ENCODE results near the gene PRRX2.

DNA sequence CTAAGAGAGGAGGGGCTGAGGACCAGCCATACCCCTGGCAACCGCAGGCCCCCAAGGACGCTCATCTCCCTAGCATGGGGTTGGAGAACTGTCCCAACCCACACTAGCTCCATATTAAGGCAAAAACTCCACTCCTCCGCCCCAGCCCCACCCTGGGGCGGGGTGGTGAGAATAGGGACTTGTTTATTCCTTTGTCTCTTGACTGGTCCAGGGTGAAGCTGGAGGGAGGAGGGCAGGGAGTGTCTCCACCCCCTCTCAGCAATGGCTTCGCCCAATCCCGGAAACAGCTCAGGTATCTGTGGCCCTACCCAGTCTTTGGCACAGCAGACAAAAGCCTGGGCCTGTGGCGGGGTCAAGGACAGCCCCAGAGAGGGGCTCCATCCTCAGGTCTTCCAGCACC, 16.9 kb downstream of the PRRX2 start:
- no peak for TF ChIP-seq EZH2 (IDR thresholded peaks at IDR 0.05; ENCODE audit: insufficient read depth, poor library complexity, severe bottlenecking)
- no peak for TF ChIP-seq EZH2phosphoT487 (IDR thresholded peaks at IDR 0.05; ENCODE audit: insufficient read depth, low read depth)
